ENCODE measurements around the gene SLC2A6.

DNA sequence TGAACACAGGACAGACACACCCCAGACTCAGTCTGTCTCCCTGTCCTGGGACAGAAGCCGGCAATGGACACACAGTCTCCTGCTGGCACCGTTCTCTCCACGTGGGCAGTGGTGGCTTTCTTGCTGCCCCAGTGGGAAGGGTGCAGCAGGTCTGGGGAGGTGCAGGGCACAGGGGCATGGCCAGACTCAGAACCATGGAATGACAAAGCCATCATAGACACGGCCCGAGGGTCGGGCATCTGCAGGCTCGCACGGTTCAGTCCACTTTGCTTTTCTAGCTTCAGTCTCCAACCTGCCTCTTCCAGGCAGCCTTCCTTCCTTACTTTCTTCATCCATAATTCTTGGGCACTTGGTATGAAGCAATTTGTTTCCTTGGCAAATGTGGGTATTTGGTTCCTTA is 29.1 kb upstream of the SLC2A6 start:
- TF ChIP-seq CTCF (IDR thresholded peaks at IDR 0.05), result no peak
- no peak for TF ChIP-seq ZFX (IDR thresholded peaks at IDR 0.05; ENCODE audit: borderline replicate concordance)
